ENCODE results near the gene ANO2. TPM values are rescaled to one million over a fixed set of nuclear protein-coding genes. Genes with fewer than 3 reads are reported as not detected.

Gene ANO2
- polyA plus RNA-seq, 2 donors = 1.3 to 1.4 TPM

DNA sequence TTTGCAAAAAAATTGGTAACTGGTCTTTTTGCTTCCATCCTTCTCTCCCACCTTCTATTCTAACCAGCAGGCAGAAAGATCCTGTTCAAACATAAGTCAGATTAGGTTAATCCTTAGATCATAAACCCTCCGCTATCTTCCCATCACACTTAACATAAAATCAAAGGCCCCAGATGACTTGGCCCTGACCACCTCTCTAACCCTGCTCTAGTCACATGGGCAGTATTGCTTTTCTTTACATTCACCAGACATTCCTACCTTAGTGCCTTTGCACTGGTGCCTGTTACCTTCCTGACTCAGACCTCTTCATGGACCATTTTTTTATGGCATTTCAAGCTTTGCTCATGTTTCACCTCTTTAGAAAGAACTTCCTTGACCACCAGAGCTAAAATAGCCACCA is 429.6 kb downstream of the ANO2 start:
- no peaks in the 10 kb centered on the region for H3K36me3 ChIP-seq (ENCODE audit: control insufficient read depth in 2 of 2, insufficient read depth in 2 of 2, low read length in 1 of 2)
- H3K4me3 ChIP-seq (ENCODE audit: low read depth in 1 of 2, low read length in 2 of 2) = no peak overlapping the region
- H3K4me1 ChIP-seq (ENCODE audit: control insufficient read depth in 2 of 2, insufficient read depth in 2 of 2, low read length in 1 of 2) = peaks cover 3% of the 10 kb centered on the region in 2 donors
- H3K9me3 ChIP-seq (ENCODE audit: control insufficient read depth in 2 of 2, insufficient read depth in 1 of 2, low read depth in 1 of 2, low read length in 1 of 2) = no peaks in the 10 kb centered on the region
- no peak overlapping the region for H3K27ac ChIP-seq (ENCODE audit: low read depth in 2 of 2, low read length in 1 of 2)
- WGBS, 2 donors = 87 to 96% methylated on average over 1 of the region's 1 CpG
- H3K27me3 ChIP-seq (ENCODE audit: control insufficient read depth in 1 of 2, insufficient read depth in 2 of 2, low read length in 2 of 2) = peaks cover 0 to 9% of the 10 kb centered on the region in 2 donors

DNA sequence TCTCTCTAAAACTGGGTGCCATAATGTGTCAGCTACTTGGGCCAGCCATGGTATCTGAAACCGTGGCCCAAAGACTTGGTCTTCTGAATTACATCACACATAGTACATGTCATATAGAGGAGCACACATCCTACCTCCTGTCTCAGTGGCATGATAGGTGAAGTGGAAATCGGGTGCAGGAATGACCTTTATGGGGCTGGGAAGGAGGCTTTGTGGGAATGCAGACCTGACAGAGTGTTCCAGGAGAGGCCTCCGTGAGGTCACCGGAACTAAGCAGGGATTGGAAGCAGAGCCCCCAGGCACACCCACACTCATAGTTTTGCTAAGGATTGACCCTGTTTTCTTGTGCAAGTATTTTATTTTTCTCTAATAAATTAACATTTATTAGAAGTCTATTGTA is 430.5 kb downstream of the ANO2 start:
- Histone ChIP-seq H3K27me3 (ENCODE audit: control insufficient read depth in 1 of 2, insufficient read depth in 2 of 2, low read length in 2 of 2) (peaks cover 0 to 12% of the 10 kb centered on the region in 2 donors), H3K4me3 (ENCODE audit: low read depth in 1 of 2, low read length in 2 of 2) (no peak overlapping the region), H3K9me3 (ENCODE audit: control insufficient read depth in 2 of 2, insufficient read depth in 1 of 2, low read depth in 1 of 2, low read length in 1 of 2) (no peaks in the 10 kb centered on the region), H3K4me1 (ENCODE audit: control insufficient read depth in 2 of 2, insufficient read depth in 2 of 2, low read length in 1 of 2) (peaks cover 3% of the 10 kb centered on the region in 2 donors), H3K27ac (ENCODE audit: low read depth in 2 of 2, low read length in 1 of 2) (no peak overlapping the region), H3K36me3 (ENCODE audit: control insufficient read depth in 2 of 2, insufficient read depth in 2 of 2, low read length in 1 of 2) (no peaks in the 10 kb centered on the region)
- 89% methylated on average over 4 of the region's 4 CpGs for WGBS, 2 donors

DNA sequence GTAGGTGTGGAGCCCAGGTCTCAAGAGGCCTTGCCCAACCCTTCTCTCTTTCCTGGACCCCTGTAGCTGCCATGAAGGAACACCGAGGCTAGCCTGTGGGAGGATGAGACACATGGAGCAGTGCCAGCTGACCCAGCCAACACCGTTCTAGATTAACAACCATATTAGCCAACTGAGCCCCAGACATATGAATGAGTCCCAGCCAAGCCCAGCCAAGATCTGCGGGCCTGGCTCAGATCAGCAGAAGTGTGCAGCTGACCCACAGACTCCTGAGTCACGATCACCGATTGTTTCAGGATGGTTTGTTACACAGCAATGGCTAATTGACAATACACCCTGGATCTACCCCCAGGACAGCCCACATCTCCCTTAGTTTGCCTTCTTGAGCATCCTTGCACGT is 431.0 kb downstream of the ANO2 start:
- H3K36me3 ChIP-seq (ENCODE audit: control insufficient read depth in 2 of 2, insufficient read depth in 2 of 2, low read length in 1 of 2) = no peaks in the 10 kb centered on the region
- no peak overlapping the region for H3K27ac ChIP-seq (ENCODE audit: low read depth in 2 of 2, low read length in 1 of 2)
- 72 to 78% methylated on average over 6 of the region's 6 CpGs for WGBS, 2 donors
- H3K27me3 ChIP-seq (ENCODE audit: control insufficient read depth in 1 of 2, insufficient read depth in 2 of 2, low read length in 2 of 2) = peaks cover 0 to 12% of the 10 kb centered on the region in 2 donors
- H3K9me3 ChIP-seq (ENCODE audit: control insufficient read depth in 2 of 2, insufficient read depth in 1 of 2, low read depth in 1 of 2, low read length in 1 of 2) = no peaks in the 10 kb centered on the region
- peaks cover 3% of the 10 kb centered on the region in 2 donors for H3K4me1 ChIP-seq (ENCODE audit: control insufficient read depth in 2 of 2, insufficient read depth in 2 of 2, low read length in 1 of 2)
- no peak overlapping the region for H3K4me3 ChIP-seq (ENCODE audit: low read depth in 1 of 2, low read length in 2 of 2)

DNA sequence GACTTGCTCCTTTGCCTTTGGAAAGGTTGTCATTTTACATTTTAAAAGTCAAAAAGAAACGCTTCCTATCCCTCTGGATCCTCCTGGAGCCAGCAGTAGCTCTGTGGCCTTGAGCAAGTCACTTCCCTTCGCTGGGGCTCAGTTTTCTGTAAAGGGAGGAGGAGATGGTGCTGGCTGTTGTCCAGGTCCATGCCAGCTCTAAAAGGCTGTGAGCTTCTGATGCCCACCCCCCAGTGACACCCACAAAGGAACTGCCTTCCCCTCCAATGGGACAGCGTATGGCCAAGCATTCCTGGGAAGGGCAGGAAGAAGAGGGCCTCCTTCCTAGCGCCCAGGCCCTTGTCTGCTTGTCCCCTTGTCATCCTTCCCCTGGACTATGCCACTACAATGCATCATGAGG is 431.7 kb downstream of the ANO2 start:
- 83 to 92% methylated on average over 4 of the region's 4 CpGs for WGBS, 2 donors
- Histone ChIP-seq H3K27me3 (ENCODE audit: control insufficient read depth in 1 of 2, insufficient read depth in 2 of 2, low read length in 2 of 2) (peaks cover 0 to 12% of the 10 kb centered on the region in 2 donors), H3K36me3 (ENCODE audit: control insufficient read depth in 2 of 2, insufficient read depth in 2 of 2, low read length in 1 of 2) (no peaks in the 10 kb centered on the region), H3K4me3 (ENCODE audit: low read depth in 1 of 2, low read length in 2 of 2) (no peak overlapping the region), H3K9me3 (ENCODE audit: control insufficient read depth in 2 of 2, insufficient read depth in 1 of 2, low read depth in 1 of 2, low read length in 1 of 2) (no peaks in the 10 kb centered on the region), H3K27ac (ENCODE audit: low read depth in 2 of 2, low read length in 1 of 2) (no peak overlapping the region), H3K4me1 (ENCODE audit: control insufficient read depth in 2 of 2, insufficient read depth in 2 of 2, low read length in 1 of 2) (peaks cover 3% of the 10 kb centered on the region in 2 donors)

Other genes starting within 250 kb of the ANO2 start
- 10 to 100 TPM; 14.8 to 38.4 TPM for gene VWF, start 179.4 kb upstream of the ANO2 start, polyA plus RNA-seq